Osteoblast (primary cell): ENCODE measurements around the gene QDPR. TPM values are rescaled to one million over a fixed set of nuclear protein-coding genes. Genes with fewer than 3 reads are reported as not detected.

Source experiments
- DNase-seq: peaks from one replicate; pipeline ENCODE4 v3.0.0; 2011; ENCODE audit warnings: low spot score, mixed read lengths; ENCODE audit not compliant: insufficient read length; ENCODE audit errors: missing footprints
- H2AFZ ChIP-seq: 2 replicates; pipeline ENCODE4 v1.6.0; 2011; ENCODE audit warnings: mild to moderate bottlenecking, low read length
- H3K27ac ChIP-seq: 2 replicates; pipeline ENCODE4 v1.5.1; 2011; ENCODE audit warnings: mild to moderate bottlenecking, low read depth, low read length, moderate library complexity
- H3K27me3 ChIP-seq: 2 replicates; pipeline ENCODE4 v1.6.0; 2012; ENCODE audit warnings: mild to moderate bottlenecking, control low read depth, inconsistent platforms, low read length, moderate library complexity; ENCODE audit not compliant: insufficient read depth
- H3K36me3 ChIP-seq: 2 replicates; pipeline ENCODE4 v1.5.1; 2011; ENCODE audit warnings: mild to moderate bottlenecking, low read length, control low read depth, moderate library complexity; ENCODE audit not compliant: insufficient read depth
- H3K4me1 ChIP-seq: 2 replicates; pipeline ENCODE4 v1.5.1; 2011; ENCODE audit warnings: mild to moderate bottlenecking, low read length, control low read depth, moderate library complexity; ENCODE audit not compliant: insufficient read depth
- H3K4me2 ChIP-seq: 2 replicates; pipeline ENCODE4 v1.6.0; 2011; ENCODE audit warnings: mild to moderate bottlenecking, low read length; ENCODE audit not compliant: insufficient read depth
- H3K4me3 ChIP-seq: fragments of 200-600 bp; sonication (generic); 3 replicates; pipeline ENCODE4 v1.5.1; 2012; ENCODE audit warnings: mild to moderate bottlenecking, low read length, inconsistent platforms; ENCODE audit not compliant: insufficient read depth
- H3K79me2 ChIP-seq: 2 replicates; pipeline ENCODE4 v1.6.0; 2012; ENCODE audit warnings: mild to moderate bottlenecking, low read length, control low read depth, inconsistent platforms; ENCODE audit not compliant: insufficient read depth
- H3K9me3 ChIP-seq: 2 replicates; pipeline ENCODE4 v1.5.1; 2011; ENCODE audit warnings: low read depth, low read length, control low read depth
- H4K20me1 ChIP-seq: 2 replicates; pipeline ENCODE4 v1.6.0; 2012; ENCODE audit warnings: mild to moderate bottlenecking, low read length, control low read depth; ENCODE audit not compliant: insufficient read depth
- CTCF ChIP-seq: IDR thresholded peaks from 2 replicates; pipeline ENCODE4 v1.5.1; 2011; ENCODE audit warnings: mild to moderate bottlenecking, low read depth, low read length, moderate library complexity; ENCODE audit errors: extremely low read depth
- total RNA-seq: library from RNA; depleted of rRNA; stranded (reverse); fragments of >200 nt; gene quantifications from 2 replicates; pipeline ENCODE4 v1.2.3, GENCODE V29; 2012

QDPR gene
- total RNA-seq, 1 donor, result 11.9 TPM

- H3K36me3 ChIP-seq, result no peaks in the 10 kb centered on the region
- no peak overlapping the region for H3K27ac ChIP-seq
- H3K4me2 ChIP-seq, result no peak overlapping the region
- H3K4me1 ChIP-seq, result peaks cover 7% of the 10 kb centered on the region
- H4K20me1 ChIP-seq, result no peaks in the 10 kb centered on the region
- no peak overlapping the region for H2AFZ ChIP-seq
- no peaks in the 10 kb centered on the region for H3K79me2 ChIP-seq
- no peak for DNase-seq
- no peak overlapping the region for H3K4me3 ChIP-seq
- no peaks in the 10 kb centered on the region for H3K9me3 ChIP-seq
- TF ChIP-seq CTCF, result no peak
- H3K27me3 ChIP-seq, result peaks cover 14% of the 10 kb centered on the region
Measured at GRCh38 chr4:17559709-17560048, 47.8 kb upstream of the QDPR start.

GRCh38 chr4:17558941-17559708 lies 47.2 kb upstream of the QDPR start:
- peaks cover 7% of the 10 kb centered on the region for H3K4me1 ChIP-seq
- H3K27ac ChIP-seq, result no peak overlapping the region
- H4K20me1 ChIP-seq, result no peaks in the 10 kb centered on the region
- no peak overlapping the region for H3K4me2 ChIP-seq
- H2AFZ ChIP-seq, result no peak overlapping the region
- no peaks in the 10 kb centered on the region for H3K79me2 ChIP-seq
- DNase-seq, result no peak
- H3K27me3 ChIP-seq, result peaks cover 14% of the 10 kb centered on the region
- H3K36me3 ChIP-seq, result no peaks in the 10 kb centered on the region
- TF ChIP-seq CTCF, result no peak
- no peaks in the 10 kb centered on the region for H3K9me3 ChIP-seq
- H3K4me3 ChIP-seq, result no peak overlapping the region

- H3K27me3 ChIP-seq, result peaks cover 14% of the 10 kb centered on the region
- H3K27ac ChIP-seq, result no peak overlapping the region
- H3K4me2 ChIP-seq, result no peak overlapping the region
- H3K4me1 ChIP-seq, result peaks cover 7% of the 10 kb centered on the region
- no peaks in the 10 kb centered on the region for H3K36me3 ChIP-seq
- TF ChIP-seq CTCF, result no peak
- DNase-seq, result no peak
- H3K79me2 ChIP-seq, result no peaks in the 10 kb centered on the region
- no peaks in the 10 kb centered on the region for H3K9me3 ChIP-seq
- no peak overlapping the region for H3K4me3 ChIP-seq
- no peak overlapping the region for H2AFZ ChIP-seq
- no peaks in the 10 kb centered on the region for H4K20me1 ChIP-seq
Measured at GRCh38 chr4:17557880-17558279, 46.0 kb upstream of the QDPR start.

- H3K4me2 ChIP-seq, result no peak overlapping the region
- no peaks in the 10 kb centered on the region for H3K79me2 ChIP-seq
- DNase-seq, result no peak
- H3K9me3 ChIP-seq, result no peaks in the 10 kb centered on the region
- H3K27me3 ChIP-seq, result peaks cover 18% of the 10 kb centered on the region
- H2AFZ ChIP-seq, result no peak overlapping the region
- H3K4me1 ChIP-seq, result peaks cover 4% of the 10 kb centered on the region
- TF ChIP-seq CTCF, result no peak
- H3K36me3 ChIP-seq, result no peaks in the 10 kb centered on the region
- no peak overlapping the region for H3K4me3 ChIP-seq
- H3K27ac ChIP-seq, result no peak overlapping the region
- H4K20me1 ChIP-seq, result no peaks in the 10 kb centered on the region
Measured at GRCh38 chr4:17556498-17556897, 44.6 kb upstream of the QDPR start.
